HG02678 (cell line): ENCODE results near the gene PYDC2.

Source experiments
- ATAC-seq: cut with Tn5 transposase; IDR thresholded peaks from one replicate; pipeline ENCODE4 v1.9.1; 2021; ENCODE audit warnings: mild to moderate bottlenecking, moderate library complexity; ENCODE audit not compliant: unreplicated experiment

PYDC2 gene

GRCh38 chr3:191461113-191461595 lies at the start of gene PYDC2:
Gene PYDC2 (plus strand): TSS chr3:191461163. CDS start chr3:191461163, 0 bp downstream.
- no peak for ATAC-seq

GRCh38 chr3:191412759-191413158 lies 48.2 kb upstream of the PYDC2 start:
- no peak for ATAC-seq

GRCh38 chr3:191414286-191414685 lies 46.7 kb upstream of the PYDC2 start:
- ATAC-seq, result no peak

- ATAC-seq, result no peak
Observed at GRCh38 chr3:191414732-191415131, 46.2 kb upstream of the PYDC2 start.

GRCh38 chr3:191415566-191415965 lies 45.4 kb upstream of the PYDC2 start:
- ATAC-seq, result no peak

- ATAC-seq, result no peak
Observed at GRCh38 chr3:191417457-191417729, 43.6 kb upstream of the PYDC2 start.

GRCh38 chr3:191420771-191421170 lies 40.2 kb upstream of the PYDC2 start:
- no peak for ATAC-seq

GRCh38 chr3:191424881-191425280 lies 36.1 kb upstream of the PYDC2 start:
- no peak for ATAC-seq

GRCh38 chr3:191425322-191425734 lies 35.6 kb upstream of the PYDC2 start:
- no peak for ATAC-seq

- no peak for ATAC-seq
Observed at GRCh38 chr3:191426311-191426710, 34.7 kb upstream of the PYDC2 start.

- no peak for ATAC-seq
Observed at GRCh38 chr3:191428177-191428576, 32.8 kb upstream of the PYDC2 start.

- ATAC-seq, result no peak
Observed at GRCh38 chr3:191430103-191430502, 30.9 kb upstream of the PYDC2 start.

- ATAC-seq, result no peak
Observed at GRCh38 chr3:191431160-191431822, 29.7 kb upstream of the PYDC2 start.

- no peak for ATAC-seq
Observed at GRCh38 chr3:191432162-191432561, 28.8 kb upstream of the PYDC2 start.

- no peak for ATAC-seq
Observed at GRCh38 chr3:191434024-191434423, 26.9 kb upstream of the PYDC2 start.

GRCh38 chr3:191435981-191436380 lies 25.0 kb upstream of the PYDC2 start:
- no peak for ATAC-seq

GRCh38 chr3:191438150-191438814 lies 22.7 kb upstream of the PYDC2 start:
- no peak for ATAC-seq

GRCh38 chr3:191440532-191440931 lies 20.4 kb upstream of the PYDC2 start:
- no peak for ATAC-seq

GRCh38 chr3:191441687-191442086 lies 19.3 kb upstream of the PYDC2 start:
- ATAC-seq, result no peak

- ATAC-seq, result no peak
Observed at GRCh38 chr3:191444569-191444968, 16.4 kb upstream of the PYDC2 start.

GRCh38 chr3:191449256-191449655 lies 11.7 kb upstream of the PYDC2 start:
- no peak for ATAC-seq

GRCh38 chr3:191455257-191455952 lies 5.6 kb upstream of the PYDC2 start:
- peak; percentile 61 for ATAC-seq
